ENCODE results near the gene HDGFL2. TPM values are rescaled to one million over a fixed set of nuclear protein-coding genes. Genes with fewer than 3 reads are reported as not detected.

HDGFL2 gene
- total RNA-seq, 1 experiment from 2014 or later = 108 TPM

DNA sequence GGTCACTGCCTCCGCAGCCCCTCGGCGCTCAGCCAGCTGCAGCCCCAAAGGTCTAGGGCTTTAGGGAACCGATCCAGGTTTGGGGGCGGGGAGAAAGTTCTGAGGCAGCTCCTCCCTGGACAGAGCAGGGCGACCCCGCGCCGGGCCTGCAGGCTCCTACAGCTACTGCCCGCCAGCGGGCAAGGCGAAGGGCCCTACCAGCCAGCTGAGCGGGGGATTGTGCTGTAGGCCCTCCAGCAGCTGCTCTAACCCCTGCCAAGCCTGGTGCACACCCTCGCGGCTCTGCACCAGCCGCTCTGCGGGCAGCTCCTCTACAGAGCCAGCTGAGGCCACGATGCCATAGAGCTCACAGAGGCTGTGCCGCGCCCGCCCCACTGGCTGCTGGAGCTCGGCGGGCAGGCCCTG is 32.2 kb downstream of the HDGFL2 start:
- Histone ChIP-seq H2BK120ac (ENCODE audit: low read depth, low read length, poor library complexity, severe bottlenecking) (no peak overlapping the region), H2BK5ac (ENCODE audit: insufficient read length, low read length) (no peak overlapping the region), H4K20me1 (ENCODE audit: control insufficient read depth, insufficient read depth, insufficient read length) (no peaks in the 10 kb centered on the region), H2BK15ac (ENCODE audit: low read depth, low read length) (no peak overlapping the region), H2BK12ac (ENCODE audit: insufficient read length, low read depth, low read length) (no peak overlapping the region), H3K27me3 (ENCODE audit: insufficient read depth, low read length) (no peaks in the 10 kb centered on the region), H3K79me2 (ENCODE audit: insufficient read depth, low read length) (no peaks in the 10 kb centered on the region), H3K4me1 (ENCODE audit: insufficient read depth, low read length) (no peaks in the 10 kb centered on the region), H4K91ac (ENCODE audit: insufficient read length, low read depth, low read length) (no peak overlapping the region), H3K56ac (ENCODE audit: insufficient read length, low read depth, low read length) (no peak overlapping the region), H3T11ph (ENCODE audit: low read length) (no peak overlapping the region), H3K9me3 (ENCODE audit: control insufficient read depth, low read depth, low read length) (no peaks in the 10 kb centered on the region), H3K23me2 (ENCODE audit: insufficient read length, low read depth, low read length, poor library complexity, severe bottlenecking) (no peaks in the 10 kb centered on the region), H4K5ac (ENCODE audit: insufficient read length, low read depth, low read length) (no peak overlapping the region), H2AK5ac (ENCODE audit: insufficient read length, low read length) (no peak overlapping the region), H3K79me1 (ENCODE audit: insufficient read depth, low read depth, low read length, poor library complexity, severe bottlenecking) (no peaks in the 10 kb centered on the region), H3K9ac (ENCODE audit: extremely low read depth, insufficient read length, low read length) (no peak overlapping the region), H3K14ac (ENCODE audit: insufficient read depth, low read length) (no peak overlapping the region), H2BK20ac (ENCODE audit: low read depth, low read length, poor library complexity, severe bottlenecking) (no peak overlapping the region), H3K4ac (ENCODE audit: low read depth, low read length) (no peak overlapping the region), H3K4me2 (ENCODE audit: insufficient read depth, insufficient read length, low read length) (no peak overlapping the region), H3K23ac (ENCODE audit: insufficient read length, low read depth, low read length) (no peak overlapping the region), H4K8ac (replicated peaks; ENCODE audit: insufficient read length, low read depth, low read length) (no peak overlapping the region), H3K18ac (ENCODE audit: insufficient read length, low read depth, low read length) (no peak overlapping the region), H3K27ac (ENCODE audit: insufficient read length, low read depth, low read length) (no peak overlapping the region), H2AFZ (ENCODE audit: low read length) (no peak overlapping the region)
- H3K4me1 Mint-ChIP-seq = no peaks in the 10 kb centered on the region
- no peaks in the 10 kb centered on the region for H3K9me3 Mint-ChIP-seq
- H3K27ac Mint-ChIP-seq = no peak overlapping the region
- TF ChIP-seq, protein P1, sequence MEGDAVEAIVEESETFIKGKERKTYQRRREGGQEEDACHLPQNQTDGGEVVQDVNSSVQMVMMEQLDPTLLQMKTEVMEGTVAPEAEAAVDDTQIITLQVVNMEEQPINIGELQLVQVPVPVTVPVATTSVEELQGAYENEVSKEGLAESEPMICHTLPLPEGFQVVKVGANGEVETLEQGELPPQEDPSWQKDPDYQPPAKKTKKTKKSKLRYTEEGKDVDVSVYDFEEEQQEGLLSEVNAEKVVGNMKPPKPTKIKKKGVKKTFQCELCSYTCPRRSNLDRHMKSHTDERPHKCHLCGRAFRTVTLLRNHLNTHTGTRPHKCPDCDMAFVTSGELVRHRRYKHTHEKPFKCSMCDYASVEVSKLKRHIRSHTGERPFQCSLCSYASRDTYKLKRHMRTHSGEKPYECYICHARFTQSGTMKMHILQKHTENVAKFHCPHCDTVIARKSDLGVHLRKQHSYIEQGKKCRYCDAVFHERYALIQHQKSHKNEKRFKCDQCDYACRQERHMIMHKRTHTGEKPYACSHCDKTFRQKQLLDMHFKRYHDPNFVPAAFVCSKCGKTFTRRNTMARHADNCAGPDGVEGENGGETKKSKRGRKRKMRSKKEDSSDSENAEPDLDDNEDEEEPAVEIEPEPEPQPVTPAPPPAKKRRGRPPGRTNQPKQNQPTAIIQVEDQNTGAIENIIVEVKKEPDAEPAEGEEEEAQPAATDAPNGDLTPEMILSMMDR (conservative IDR thresholded peaks at IDR 0.05) = no peak
- peaks cover 26% of the 10 kb centered on the region for H3K27me3 Mint-ChIP-seq (ENCODE audit: low read depth)
- WGBS (ENCODE audit: extremely low coverage, insufficient read length, low lambda C conversion rate) = no CpG with 5 or more reads among the region's 23 CpGs
- DNase-seq = no peak
- H3K36me3 Mint-ChIP-seq (ENCODE audit: insufficient read depth in 1 of 3, low read depth in 3 of 3) = peaks cover 18 to 53% (median 43%) of the 10 kb centered on the region in 3 experiments; a peak in 6 of 7 replicates
- no peak overlapping the region for H3K4me3 Mint-ChIP-seq

All from H9 (cell line).